GM23338 (cell line): ENCODE results near the gene EEA1.

Experiments
- CREB1 ChIP-seq: fragments of 250-450 bp; sonication (Bioruptor Pico); IDR thresholded peaks from 2 replicates; pipeline ENCODE4 v1.5.0; 2020; ENCODE audit warnings: low read depth, mild to moderate bottlenecking, moderate library complexity
- EZH2 ChIP-seq: fragments of 200-600 bp; sonication (generic); IDR thresholded peaks from one replicate; pipeline ENCODE4 v1.8.0; 2017; ENCODE audit warnings: antibody characterized with exemption, mild to moderate bottlenecking, low read depth; ENCODE audit not compliant: unreplicated experiment
- EZH2phosphoT487 ChIP-seq: fragments of 200-600 bp; sonication (generic); IDR thresholded peaks from one replicate; pipeline ENCODE4 v1.8.1; 2018; ENCODE audit warnings: antibody characterized with exemption; ENCODE audit not compliant: unreplicated experiment
- JUNB ChIP-seq: IDR thresholded peaks from one replicate; pipeline ENCODE4 v1.6.1; 2016; ENCODE audit warnings: antibody characterized with exemption; ENCODE audit not compliant: unreplicated experiment
- NANOG ChIP-seq: IDR thresholded peaks from 2 replicates; pipeline ENCODE4 v1.6.1; 2016; ENCODE audit warnings: antibody characterized with exemption, borderline replicate concordance
- POLR2AphosphoS5 ChIP-seq: IDR thresholded peaks from 2 replicates; pipeline ENCODE4 v1.6.1; 2016; ENCODE audit warnings: antibody characterized with exemption, low read depth
- ZNF114 ChIP-seq: fragments of 250-450 bp; sonication (Bioruptor Pico); IDR thresholded peaks from 2 replicates; pipeline ENCODE4 v1.5.0; 2020; ENCODE audit warnings: mild to moderate bottlenecking, moderate library complexity
- TF ChIP-seq, protein P1 (sequence below), 2 experiments: fragments of 200-600 bp in 1 of 2; sonication (generic) in 1 of 2; conservative IDR thresholded peaks; 2 replicates each; pipeline versions ENCODE4 v1.5.1 to v1.6.1; 2016 to 2017; ENCODE audit warnings: antibody characterized with exemption in 2 of 2, low read depth in 2 of 2, mild to moderate bottlenecking in 2 of 2, moderate library complexity in 1 of 2
- TF ChIP-seq, protein P2 (sequence below): IDR thresholded peaks from one replicate; pipeline ENCODE4 v1.6.1; 2018; ENCODE audit warnings: antibody characterized with exemption; ENCODE audit not compliant: unreplicated experiment
- TF ChIP-seq, protein P3 (sequence below): fragments of 250-450 bp; sonication (Bioruptor Pico); IDR thresholded peaks from 2 replicates; pipeline ENCODE4 v1.5.0; 2020; ENCODE audit warnings: mild to moderate bottlenecking, moderate library complexity
- TF ChIP-seq, protein P4 (sequence below): IDR thresholded peaks from 2 replicates; pipeline ENCODE4 v1.6.1; 2016; ENCODE audit warnings: antibody characterized with exemption

- TF ChIP-seq, protein P1, sequence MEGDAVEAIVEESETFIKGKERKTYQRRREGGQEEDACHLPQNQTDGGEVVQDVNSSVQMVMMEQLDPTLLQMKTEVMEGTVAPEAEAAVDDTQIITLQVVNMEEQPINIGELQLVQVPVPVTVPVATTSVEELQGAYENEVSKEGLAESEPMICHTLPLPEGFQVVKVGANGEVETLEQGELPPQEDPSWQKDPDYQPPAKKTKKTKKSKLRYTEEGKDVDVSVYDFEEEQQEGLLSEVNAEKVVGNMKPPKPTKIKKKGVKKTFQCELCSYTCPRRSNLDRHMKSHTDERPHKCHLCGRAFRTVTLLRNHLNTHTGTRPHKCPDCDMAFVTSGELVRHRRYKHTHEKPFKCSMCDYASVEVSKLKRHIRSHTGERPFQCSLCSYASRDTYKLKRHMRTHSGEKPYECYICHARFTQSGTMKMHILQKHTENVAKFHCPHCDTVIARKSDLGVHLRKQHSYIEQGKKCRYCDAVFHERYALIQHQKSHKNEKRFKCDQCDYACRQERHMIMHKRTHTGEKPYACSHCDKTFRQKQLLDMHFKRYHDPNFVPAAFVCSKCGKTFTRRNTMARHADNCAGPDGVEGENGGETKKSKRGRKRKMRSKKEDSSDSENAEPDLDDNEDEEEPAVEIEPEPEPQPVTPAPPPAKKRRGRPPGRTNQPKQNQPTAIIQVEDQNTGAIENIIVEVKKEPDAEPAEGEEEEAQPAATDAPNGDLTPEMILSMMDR (conservative IDR thresholded peaks at IDR 0.05; ENCODE audit: low read depth in 2 of 2) = no peak
- TF ChIP-seq JUNB = no peak
- no peak for TF ChIP-seq EZH2phosphoT487
- no peak for TF ChIP-seq POLR2AphosphoS5
- TF ChIP-seq, protein P2, sequence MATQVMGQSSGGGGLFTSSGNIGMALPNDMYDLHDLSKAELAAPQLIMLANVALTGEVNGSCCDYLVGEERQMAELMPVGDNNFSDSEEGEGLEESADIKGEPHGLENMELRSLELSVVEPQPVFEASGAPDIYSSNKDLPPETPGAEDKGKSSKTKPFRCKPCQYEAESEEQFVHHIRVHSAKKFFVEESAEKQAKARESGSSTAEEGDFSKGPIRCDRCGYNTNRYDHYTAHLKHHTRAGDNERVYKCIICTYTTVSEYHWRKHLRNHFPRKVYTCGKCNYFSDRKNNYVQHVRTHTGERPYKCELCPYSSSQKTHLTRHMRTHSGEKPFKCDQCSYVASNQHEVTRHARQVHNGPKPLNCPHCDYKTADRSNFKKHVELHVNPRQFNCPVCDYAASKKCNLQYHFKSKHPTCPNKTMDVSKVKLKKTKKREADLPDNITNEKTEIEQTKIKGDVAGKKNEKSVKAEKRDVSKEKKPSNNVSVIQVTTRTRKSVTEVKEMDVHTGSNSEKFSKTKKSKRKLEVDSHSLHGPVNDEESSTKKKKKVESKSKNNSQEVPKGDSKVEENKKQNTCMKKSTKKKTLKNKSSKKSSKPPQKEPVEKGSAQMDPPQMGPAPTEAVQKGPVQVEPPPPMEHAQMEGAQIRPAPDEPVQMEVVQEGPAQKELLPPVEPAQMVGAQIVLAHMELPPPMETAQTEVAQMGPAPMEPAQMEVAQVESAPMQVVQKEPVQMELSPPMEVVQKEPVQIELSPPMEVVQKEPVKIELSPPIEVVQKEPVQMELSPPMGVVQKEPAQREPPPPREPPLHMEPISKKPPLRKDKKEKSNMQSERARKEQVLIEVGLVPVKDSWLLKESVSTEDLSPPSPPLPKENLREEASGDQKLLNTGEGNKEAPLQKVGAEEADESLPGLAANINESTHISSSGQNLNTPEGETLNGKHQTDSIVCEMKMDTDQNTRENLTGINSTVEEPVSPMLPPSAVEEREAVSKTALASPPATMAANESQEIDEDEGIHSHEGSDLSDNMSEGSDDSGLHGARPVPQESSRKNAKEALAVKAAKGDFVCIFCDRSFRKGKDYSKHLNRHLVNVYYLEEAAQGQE = no peak
- TF ChIP-seq NANOG = no peak
- TF ChIP-seq CREB1 (CRISPR knock-in tag) = no peak
- TF ChIP-seq, protein P3, sequence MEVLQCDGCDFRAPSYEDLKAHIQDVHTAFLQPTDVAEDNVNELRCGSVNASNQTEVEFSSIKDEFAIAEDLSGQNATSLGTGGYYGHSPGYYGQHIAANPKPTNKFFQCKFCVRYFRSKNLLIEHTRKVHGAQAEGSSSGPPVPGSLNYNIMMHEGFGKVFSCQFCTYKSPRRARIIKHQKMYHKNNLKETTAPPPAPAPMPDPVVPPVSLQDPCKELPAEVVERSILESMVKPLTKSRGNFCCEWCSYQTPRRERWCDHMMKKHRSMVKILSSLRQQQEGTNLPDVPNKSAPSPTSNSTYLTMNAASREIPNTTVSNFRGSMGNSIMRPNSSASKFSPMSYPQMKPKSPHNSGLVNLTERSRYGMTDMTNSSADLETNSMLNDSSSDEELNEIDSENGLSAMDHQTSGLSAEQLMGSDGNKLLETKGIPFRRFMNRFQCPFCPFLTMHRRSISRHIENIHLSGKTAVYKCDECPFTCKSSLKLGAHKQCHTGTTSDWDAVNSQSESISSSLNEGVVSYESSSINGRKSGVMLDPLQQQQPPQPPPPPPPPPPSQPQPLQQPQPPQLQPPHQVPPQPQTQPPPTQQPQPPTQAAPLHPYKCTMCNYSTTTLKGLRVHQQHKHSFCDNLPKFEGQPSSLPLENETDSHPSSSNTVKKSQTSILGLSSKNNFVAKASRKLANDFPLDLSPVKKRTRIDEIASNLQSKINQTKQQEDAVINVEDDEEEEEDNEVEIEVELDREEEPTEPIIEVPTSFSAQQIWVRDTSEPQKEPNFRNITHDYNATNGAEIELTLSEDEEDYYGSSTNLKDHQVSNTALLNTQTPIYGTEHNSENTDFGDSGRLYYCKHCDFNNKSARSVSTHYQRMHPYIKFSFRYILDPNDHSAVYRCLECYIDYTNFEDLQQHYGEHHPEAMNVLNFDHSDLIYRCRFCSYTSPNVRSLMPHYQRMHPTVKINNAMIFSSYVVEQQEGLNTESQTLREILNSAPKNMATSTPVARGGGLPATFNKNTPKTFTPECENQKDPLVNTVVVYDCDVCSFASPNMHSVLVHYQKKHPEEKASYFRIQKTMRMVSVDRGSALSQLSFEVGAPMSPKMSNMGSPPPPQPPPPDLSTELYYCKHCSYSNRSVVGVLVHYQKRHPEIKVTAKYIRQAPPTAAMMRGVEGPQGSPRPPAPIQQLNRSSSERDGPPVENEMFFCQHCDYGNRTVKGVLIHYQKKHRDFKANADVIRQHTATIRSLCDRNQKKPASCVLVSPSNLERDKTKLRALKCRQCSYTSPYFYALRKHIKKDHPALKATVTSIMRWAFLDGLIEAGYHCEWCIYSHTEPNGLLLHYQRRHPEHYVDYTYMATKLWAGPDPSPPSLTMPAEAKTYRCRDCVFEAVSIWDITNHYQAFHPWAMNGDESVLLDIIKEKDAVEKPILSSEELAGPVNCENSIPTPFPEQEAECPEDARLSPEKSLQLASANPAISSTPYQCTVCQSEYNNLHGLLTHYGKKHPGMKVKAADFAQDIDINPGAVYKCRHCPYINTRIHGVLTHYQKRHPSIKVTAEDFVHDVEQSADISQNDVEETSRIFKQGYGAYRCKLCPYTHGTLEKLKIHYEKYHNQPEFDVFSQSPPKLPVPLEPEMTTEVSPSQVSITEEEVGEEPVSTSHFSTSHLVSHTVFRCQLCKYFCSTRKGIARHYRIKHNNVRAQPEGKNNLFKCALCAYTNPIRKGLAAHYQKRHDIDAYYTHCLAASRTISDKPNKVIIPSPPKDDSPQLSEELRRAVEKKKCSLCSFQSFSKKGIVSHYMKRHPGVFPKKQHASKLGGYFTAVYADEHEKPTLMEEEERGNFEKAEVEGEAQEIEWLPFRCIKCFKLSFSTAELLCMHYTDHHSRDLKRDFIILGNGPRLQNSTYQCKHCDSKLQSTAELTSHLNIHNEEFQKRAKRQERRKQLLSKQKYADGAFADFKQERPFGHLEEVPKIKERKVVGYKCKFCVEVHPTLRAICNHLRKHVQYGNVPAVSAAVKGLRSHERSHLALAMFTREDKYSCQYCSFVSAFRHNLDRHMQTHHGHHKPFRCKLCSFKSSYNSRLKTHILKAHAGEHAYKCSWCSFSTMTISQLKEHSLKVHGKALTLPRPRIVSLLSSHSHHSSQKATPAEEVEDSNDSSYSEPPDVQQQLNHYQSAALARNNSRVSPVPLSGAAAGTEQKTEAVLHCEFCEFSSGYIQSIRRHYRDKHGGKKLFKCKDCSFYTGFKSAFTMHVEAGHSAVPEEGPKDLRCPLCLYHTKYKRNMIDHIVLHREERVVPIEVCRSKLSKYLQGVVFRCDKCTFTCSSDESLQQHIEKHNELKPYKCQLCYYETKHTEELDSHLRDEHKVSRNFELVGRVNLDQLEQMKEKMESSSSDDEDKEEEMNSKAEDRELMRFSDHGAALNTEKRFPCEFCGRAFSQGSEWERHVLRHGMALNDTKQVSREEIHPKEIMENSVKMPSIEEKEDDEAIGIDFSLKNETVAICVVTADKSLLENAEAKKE (CRISPR knock-in tag) = no peak
- no peak for TF ChIP-seq EZH2
- TF ChIP-seq, protein P4, sequence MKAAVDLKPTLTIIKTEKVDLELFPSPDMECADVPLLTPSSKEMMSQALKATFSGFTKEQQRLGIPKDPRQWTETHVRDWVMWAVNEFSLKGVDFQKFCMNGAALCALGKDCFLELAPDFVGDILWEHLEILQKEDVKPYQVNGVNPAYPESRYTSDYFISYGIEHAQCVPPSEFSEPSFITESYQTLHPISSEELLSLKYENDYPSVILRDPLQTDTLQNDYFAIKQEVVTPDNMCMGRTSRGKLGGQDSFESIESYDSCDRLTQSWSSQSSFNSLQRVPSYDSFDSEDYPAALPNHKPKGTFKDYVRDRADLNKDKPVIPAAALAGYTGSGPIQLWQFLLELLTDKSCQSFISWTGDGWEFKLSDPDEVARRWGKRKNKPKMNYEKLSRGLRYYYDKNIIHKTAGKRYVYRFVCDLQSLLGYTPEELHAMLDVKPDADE = no peak
- TF ChIP-seq ZNF114 (CRISPR knock-in tag) = no peak
Measured at GRCh38 chr12:92900941-92901340, 28.2 kb downstream of the EEA1 start.
